HG02571 (cell line): Measurements from ENCODE around the gene HECTD2.
"Not testable (repeated sequence)": the region's sequence is repeated elsewhere in the genome, so short reads cannot be mapped to it uniquely, and the experiment has no call there.

Source experiments
- ATAC-seq: cut with Tn5 transposase; IDR thresholded peaks from one replicate; pipeline ENCODE4 v1.9.1; 2021; ENCODE audit warnings: mild to moderate bottlenecking, moderate library complexity; ENCODE audit not compliant: unreplicated experiment

HECTD2 gene

GRCh38 chr10:91560827-91561226, 150.7 kb downstream of the HECTD2 start:
- ATAC-seq = not testable (repeated sequence)

GRCh38 chr10:91562839-91563581, 152.9 kb downstream of the HECTD2 start:
- ATAC-seq = no peak

- no peak for ATAC-seq
Observed at GRCh38 chr10:91564026-91564425, 153.9 kb downstream of the HECTD2 start.
